Upper lobe of left lung (tissue), 4 donors: Measurements from ENCODE around the gene NUP210.

Experiments used
- CTCF ChIP-seq, 6 experiments: fragments of 450-650 bp in 4 of 6; fragments of 200-600 bp in 2 of 6; sonication (generic) in 2 of 6; IDR thresholded peaks; one replicate each; pipeline ENCODE4 v1.5.1; 2016 to 2019; ENCODE audit warnings: antibody characterized with exemption in 6 of 6
- POLR2A ChIP-seq, 4 donors: fragments of 450-650 bp; IDR thresholded peaks; one replicate each; pipeline ENCODE4 v1.5.1; 2016 to 2017; ENCODE audit warnings: antibody characterized with exemption in 4 of 4, mild to moderate bottlenecking in 2 of 4
- POLR2AphosphoS5 ChIP-seq, 2 donors: sonication (generic); formaldehyde crosslinking; IDR thresholded peaks; one replicate each; pipeline ENCODE4 v1.5.1; 2017; ENCODE audit warnings: antibody characterized with exemption in 2 of 2

- TF ChIP-seq POLR2A (IDR thresholded peaks at IDR 0.05) (no peak), CTCF (IDR thresholded peaks at IDR 0.05) (no peak), POLR2AphosphoS5 (IDR thresholded peaks at IDR 0.05) (no peak)
These were observed 8.8 kb downstream of the NUP210 start for GRCh38 chr3:13411186-13411860.
